Hippocampal formation (tissue), 2 donors: ENCODE results near the gene B4GALNT3.
"Not testable (repeated sequence)": the region's sequence is repeated elsewhere in the genome, so short reads cannot be mapped to it uniquely, and the experiment has no call there.

Experiments
- DNase-seq, 2 donors: peaks; one replicate each; lab custom pipeline; 2025; lab: John Stamatoyannopoulos, UW

B4GALNT3 gene

GRCh38 chr12:575129-575502, 115.4 kb downstream of the B4GALNT3 start:
- DNase-seq = no peak

- DNase-seq = peak; percentile 64 to 70
Measured at GRCh38 chr12:575948-576614, 116.3 kb downstream of the B4GALNT3 start.

- DNase-seq = no peak
Measured at GRCh38 chr12:576615-577110, 116.9 kb downstream of the B4GALNT3 start.

- not testable (repeated sequence) for DNase-seq
Measured at GRCh38 chr12:577994-578747, 118.4 kb downstream of the B4GALNT3 start.

GRCh38 chr12:578748-579419, 119.1 kb downstream of the B4GALNT3 start:
- no peak for DNase-seq

GRCh38 chr12:579420-580110, 119.8 kb downstream of the B4GALNT3 start:
- no peak for DNase-seq

- DNase-seq = no peak
Measured at GRCh38 chr12:580813-581212, 121.1 kb downstream of the B4GALNT3 start.

- DNase-seq = no peak
Measured at GRCh38 chr12:581321-581720, 121.6 kb downstream of the B4GALNT3 start.

GRCh38 chr12:581746-582145, 122.0 kb downstream of the B4GALNT3 start:
- no peak for DNase-seq

GRCh38 chr12:583251-583869, 123.6 kb downstream of the B4GALNT3 start:
- no peak for DNase-seq

GRCh38 chr12:585062-586061, 125.6 kb downstream of the B4GALNT3 start:
- no peak for DNase-seq

GRCh38 chr12:586318-587071, 126.8 kb downstream of the B4GALNT3 start:
- DNase-seq = no peak

GRCh38 chr12:587132-588023, 127.6 kb downstream of the B4GALNT3 start:
- DNase-seq = no peak

- no peak for DNase-seq
Measured at GRCh38 chr12:588024-588322, 128.2 kb downstream of the B4GALNT3 start.

GRCh38 chr12:588646-589045, 128.9 kb downstream of the B4GALNT3 start:
- no peak for DNase-seq

- DNase-seq = no peak
Measured at GRCh38 chr12:590206-590750, 130.5 kb downstream of the B4GALNT3 start.

GRCh38 chr12:591167-592023, 131.7 kb downstream of the B4GALNT3 start:
- DNase-seq = no peak
